IMR-90 (cell line): Measurements from ENCODE around the gene CCDC30. TPM values are rescaled to one million over a fixed set of nuclear protein-coding genes. Genes with fewer than 3 reads are reported as not detected.

ENCODE experiments used
- ATAC-seq: fragments of 200-7000 bp; cut with Tn5 transposase; 2 replicates; pipeline ENCODE4 v1.9.1; 2020; ENCODE audit warnings: low read depth, mild to moderate bottlenecking, moderate library complexity
- BruUV-seq: library from RNA; stranded (reverse); fragments of 400-500 nt; replicated peaks from 2 replicates; lab custom pipeline; 2021; lab: Mats Ljungman, UMichigan
- CTCF ChIA-PET: fragments of 300-600 bp; formaldehyde crosslinking; extraction: SDS; loops from one replicate; lab custom pipeline; 2021; ENCODE audit warnings: antibody characterized with exemption; lab: Yijun Ruan, JAX
- POLR2A ChIA-PET: fragments of 300-600 bp; sonication (Branson Sonifier 250); formaldehyde crosslinking; loops from one replicate; lab custom pipeline; 2022; ENCODE audit warnings: antibody characterized with exemption; ENCODE audit not compliant: unreplicated experiment; lab: Charles Lee
- DNase-seq: peaks from one replicate; pipeline ENCODE4 v3.0.0; 2013
- H2AFZ ChIP-seq: replicated peaks from 2 replicates; pipeline ENCODE3; 2013; ENCODE audit warnings: low read length, mild to moderate bottlenecking; ENCODE audit not compliant: poor library complexity
- H2AK5ac ChIP-seq: 2 replicates; pipeline ENCODE4 v1.6.1; 2013; ENCODE audit warnings: low read depth, low read length, inconsistent platforms
- H2AK9ac ChIP-seq: replicated peaks from 2 replicates; pipeline ENCODE3; 2013; ENCODE audit warnings: mild to moderate bottlenecking, low read depth, low read length, moderate library complexity; ENCODE audit not compliant: poor library complexity
- H2BK120ac ChIP-seq: 2 replicates; pipeline ENCODE4 v1.6.1; 2013; ENCODE audit warnings: low read depth, low read length, inconsistent platforms
- H2BK15ac ChIP-seq: 3 replicates; pipeline ENCODE4 v1.6.1; 2013; ENCODE audit warnings: low read depth, low read length, inconsistent platforms
- H2BK20ac ChIP-seq: 2 replicates; pipeline ENCODE4 v1.6.1; 2013; ENCODE audit warnings: low read depth, mild to moderate bottlenecking, inconsistent platforms, low read length, moderate library complexity
- H2BK5ac ChIP-seq: 2 replicates; pipeline ENCODE4 v1.6.1; 2013; ENCODE audit warnings: mild to moderate bottlenecking, low read depth, low read length, inconsistent platforms; ENCODE audit not compliant: poor library complexity, severe bottlenecking
- H3K14ac ChIP-seq: replicated peaks from 2 replicates; pipeline ENCODE4 v1.6.1; 2013; ENCODE audit warnings: low read depth, low read length, inconsistent platforms
- H3K18ac ChIP-seq: 2 replicates; pipeline ENCODE4 v1.6.1; 2013; ENCODE audit warnings: low read depth, low read length, control low read depth
- H3K23ac ChIP-seq: 2 replicates; pipeline ENCODE4 v1.6.1; 2013; ENCODE audit warnings: low read depth, low read length, inconsistent platforms
- H3K27ac ChIP-seq: 2 replicates; pipeline ENCODE4 v1.5.1; 2013; ENCODE audit warnings: mild to moderate bottlenecking, control low read depth, low read length; ENCODE audit not compliant: insufficient read depth
- H3K27me3 ChIP-seq: 2 replicates; pipeline ENCODE4 v1.6.1; 2013; ENCODE audit warnings: low read length; ENCODE audit not compliant: control insufficient read depth, insufficient read depth
- H3K36me3 ChIP-seq: 2 replicates; pipeline ENCODE4 v1.6.1; 2013; ENCODE audit warnings: low read length, mixed read lengths; ENCODE audit not compliant: control insufficient read depth, insufficient read depth
- H3K4ac ChIP-seq: 2 replicates; pipeline ENCODE4 v1.6.1; 2013; ENCODE audit warnings: low read depth, low read length, inconsistent platforms
- H3K4me1 ChIP-seq: 2 replicates; pipeline ENCODE4 v1.6.1; 2013; ENCODE audit warnings: low read length, mixed read lengths; ENCODE audit not compliant: control insufficient read depth, insufficient read depth
- H3K4me2 ChIP-seq: 2 replicates; pipeline ENCODE4 v1.6.1; 2013; ENCODE audit warnings: low read depth, mild to moderate bottlenecking, control low read depth, low read length, moderate library complexity
- H3K4me3 ChIP-seq: 2 replicates; pipeline ENCODE4 v1.5.1; 2013; ENCODE audit warnings: low read depth, mild to moderate bottlenecking, control low read depth, low read length, moderate library complexity; ENCODE audit not compliant: insufficient read depth
- H3K56ac ChIP-seq: 2 replicates; pipeline ENCODE4 v1.6.1; 2013; ENCODE audit warnings: low read length, inconsistent platforms; ENCODE audit not compliant: insufficient read depth; ENCODE audit errors: extremely low read depth
- H3K79me1 ChIP-seq, 2 experiments: 2 replicates each; pipeline ENCODE4 v1.6.1; 2013; ENCODE audit warnings: low read length in 2 of 2, inconsistent platforms in 1 of 2, low read depth in 1 of 2
- H3K9ac ChIP-seq: 2 replicates; pipeline ENCODE4 v1.6.1; 2013; ENCODE audit warnings: low read depth, low read length, control low read depth
- H3K9me1 ChIP-seq: 2 replicates; pipeline ENCODE4 v1.6.1; 2013; ENCODE audit warnings: low read length, inconsistent platforms; ENCODE audit not compliant: insufficient read depth
- H3K9me3 ChIP-seq: 2 replicates; pipeline ENCODE4 v1.6.1; 2013; ENCODE audit warnings: low read length; ENCODE audit not compliant: control insufficient read depth, insufficient read depth
- H4K20me1 ChIP-seq: 2 replicates; pipeline ENCODE4 v1.6.1; 2013; ENCODE audit warnings: low read length, inconsistent platforms; ENCODE audit not compliant: insufficient read depth
- H4K5ac ChIP-seq: 2 replicates; pipeline ENCODE4 v1.6.1; 2013; ENCODE audit warnings: mild to moderate bottlenecking, low read depth, low read length, control low read depth
- H4K8ac ChIP-seq, 2 experiments: 2 replicates each; pipeline ENCODE4 v1.6.1; 2013; ENCODE audit warnings: low read depth in 2 of 2, low read length in 2 of 2, control low read depth in 1 of 2, inconsistent platforms in 1 of 2
- H4K91ac ChIP-seq: 2 replicates; pipeline ENCODE4 v1.6.1; 2013; ENCODE audit warnings: low read depth, low read length, inconsistent platforms; ENCODE audit not compliant: insufficient read depth
- NFE2L2 ChIP-seq: fragments of 150-350 bp; IDR thresholded peaks from 2 replicates; pipeline ENCODE4 v1.6.1; 2016; ENCODE audit warnings: low read depth, mild to moderate bottlenecking, low read length
- RAD21 ChIP-seq: IDR thresholded peaks from 2 replicates; pipeline ENCODE4 v1.6.1; 2012; ENCODE audit warnings: low read length, improper control_type of control experiment
- RFX5 ChIP-seq: IDR thresholded peaks from 2 replicates; pipeline ENCODE4 v1.8.0; 2012; ENCODE audit warnings: low read depth, mild to moderate bottlenecking, low read length, moderate library complexity
- WGBS, 2 experiments: methylation state at CpG; one replicate each; pipeline versions ENCODE4 v1.1.5 to v1.1.7; 2013; ENCODE audit warnings: missing lambda C conversion rate in 2 of 2; ENCODE audit not compliant: insufficient read length in 1 of 2; ENCODE audit errors: extremely low coverage in 2 of 2; 5-methylcytosine and 5-hydroxymethylcytosine counted together
- dilution Hi-C: fragments of 300-500 bp; cut with HindIII; formaldehyde crosslinking; loops from one replicate; pipeline ENCODE4 v1.14.3; 2018; ENCODE audit warnings: low sequenced_read_pairs; ENCODE audit not compliant: unreplicated experiment
- in situ Hi-C: fragments of 300-500 bp; cut with MboI; formaldehyde crosslinking; loops from 3 replicates; pipeline ENCODE4 v1.14.3; 2019; ENCODE audit warnings: low sequenced_read_pairs, inconsistent platforms, mixed read lengths
- intact Hi-C: fragments of 100-400 bp; cut with micrococcal nuclease; formaldehyde crosslinking; loops from 2 replicates; pipeline ENCODE4 v1.10.0; 2022
- polyA plus RNA-seq, 3 experiments: library from polyadenylated mRNA; depleted of rRNA; stranded (reverse); fragments of >200 nt; gene quantifications; 2 replicates each; pipeline ENCODE4 v1.2.3, GENCODE V29; 2012; ENCODE audit warnings: low replicate concordance in 1 of 3
- total RNA-seq: library from RNA; depleted of rRNA; stranded (reverse); fragments of >200 nt; gene quantifications from 2 replicates; pipeline ENCODE4 v1.2.3, GENCODE V29; 2012
- TF ChIP-seq, protein P1 (sequence below): fragments of 150-350 bp; IDR thresholded peaks from 2 replicates; pipeline ENCODE4 v1.6.1; 2017; ENCODE audit warnings: mild to moderate bottlenecking, antibody characterized with exemption, low read length, low read depth
- TF ChIP-seq, protein P2 (sequence below): fragments of 150-350 bp; IDR thresholded peaks from 2 replicates; pipeline ENCODE4 v1.6.1; 2016; ENCODE audit warnings: low read depth, mild to moderate bottlenecking, low read length, moderate library complexity, borderline replicate concordance
- TF ChIP-seq, protein P3 (sequence below): conservative IDR thresholded peaks from 2 replicates; pipeline ENCODE4 v1.5.1; 2012; ENCODE audit warnings: mild to moderate bottlenecking, low read depth, low read length, improper control_type of control experiment

The CCDC30 gene
- total and polyA plus RNA-seq, 2 of the 4 experiments (the other 2 are of a cell fraction): 0.14 to 0.18 TPM

DNA sequence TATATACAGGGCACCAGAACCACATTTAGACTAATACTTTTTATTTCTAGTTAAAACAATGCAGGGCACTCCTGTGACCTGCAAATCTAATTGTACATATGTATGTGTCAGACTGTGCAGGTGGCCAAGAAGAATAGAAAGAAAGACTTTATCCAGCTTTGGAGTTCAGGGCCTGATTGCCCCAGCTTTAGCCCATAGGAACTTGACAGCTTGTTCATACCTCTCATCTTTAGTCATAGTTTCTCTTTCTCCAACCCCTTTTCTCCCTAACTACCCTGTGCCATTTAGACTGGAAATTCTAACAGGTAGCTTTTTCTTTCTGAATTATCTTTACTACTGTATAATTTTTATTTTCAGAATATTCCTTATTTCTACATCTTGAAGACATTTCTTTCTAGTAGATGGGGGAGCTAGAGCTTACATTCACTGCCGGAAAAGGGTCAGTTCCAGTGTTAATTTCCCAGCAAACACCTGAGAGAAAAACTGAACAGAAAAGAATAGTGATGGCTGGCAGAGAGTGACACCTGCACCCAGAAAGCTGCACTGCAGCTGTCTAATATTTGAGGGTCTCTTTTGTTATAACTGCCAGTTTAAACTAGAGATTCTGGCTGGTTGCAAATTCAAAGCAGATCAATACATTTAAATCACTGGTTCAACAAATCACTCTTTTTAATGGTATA, 227.5 kb downstream of the CCDC30 start:
- no peak overlapping the region for H2BK120ac ChIP-seq
- H2AK9ac ChIP-seq: no peak overlapping the region
- no peak overlapping the region for H3K4me3 ChIP-seq
- no peak overlapping the region for H3K14ac ChIP-seq
- ChIA-PET CTCF (interaction anchor here (0.9 to 1.5 kb wide), 3 partner anchors 10 to 206 kb away, joined by 3 to 4 read pairs (median 3); no protein-coding TSS in a partner anchor), POLR2A (no interaction called here)
- TF ChIP-seq, protein P1, sequence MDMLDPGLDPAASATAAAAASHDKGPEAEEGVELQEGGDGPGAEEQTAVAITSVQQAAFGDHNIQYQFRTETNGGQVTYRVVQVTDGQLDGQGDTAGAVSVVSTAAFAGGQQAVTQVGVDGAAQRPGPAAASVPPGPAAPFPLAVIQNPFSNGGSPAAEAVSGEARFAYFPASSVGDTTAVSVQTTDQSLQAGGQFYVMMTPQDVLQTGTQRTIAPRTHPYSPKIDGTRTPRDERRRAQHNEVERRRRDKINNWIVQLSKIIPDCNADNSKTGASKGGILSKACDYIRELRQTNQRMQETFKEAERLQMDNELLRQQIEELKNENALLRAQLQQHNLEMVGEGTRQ: no peak
- TF ChIP-seq, protein P2, sequence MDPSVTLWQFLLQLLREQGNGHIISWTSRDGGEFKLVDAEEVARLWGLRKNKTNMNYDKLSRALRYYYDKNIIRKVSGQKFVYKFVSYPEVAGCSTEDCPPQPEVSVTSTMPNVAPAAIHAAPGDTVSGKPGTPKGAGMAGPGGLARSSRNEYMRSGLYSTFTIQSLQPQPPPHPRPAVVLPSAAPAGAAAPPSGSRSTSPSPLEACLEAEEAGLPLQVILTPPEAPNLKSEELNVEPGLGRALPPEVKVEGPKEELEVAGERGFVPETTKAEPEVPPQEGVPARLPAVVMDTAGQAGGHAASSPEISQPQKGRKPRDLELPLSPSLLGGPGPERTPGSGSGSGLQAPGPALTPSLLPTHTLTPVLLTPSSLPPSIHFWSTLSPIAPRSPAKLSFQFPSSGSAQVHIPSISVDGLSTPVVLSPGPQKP: no peak
- TF ChIP-seq RFX5 (no peak), NFE2L2 (no peak), RAD21 (no peak)
- TF ChIP-seq, protein P3, sequence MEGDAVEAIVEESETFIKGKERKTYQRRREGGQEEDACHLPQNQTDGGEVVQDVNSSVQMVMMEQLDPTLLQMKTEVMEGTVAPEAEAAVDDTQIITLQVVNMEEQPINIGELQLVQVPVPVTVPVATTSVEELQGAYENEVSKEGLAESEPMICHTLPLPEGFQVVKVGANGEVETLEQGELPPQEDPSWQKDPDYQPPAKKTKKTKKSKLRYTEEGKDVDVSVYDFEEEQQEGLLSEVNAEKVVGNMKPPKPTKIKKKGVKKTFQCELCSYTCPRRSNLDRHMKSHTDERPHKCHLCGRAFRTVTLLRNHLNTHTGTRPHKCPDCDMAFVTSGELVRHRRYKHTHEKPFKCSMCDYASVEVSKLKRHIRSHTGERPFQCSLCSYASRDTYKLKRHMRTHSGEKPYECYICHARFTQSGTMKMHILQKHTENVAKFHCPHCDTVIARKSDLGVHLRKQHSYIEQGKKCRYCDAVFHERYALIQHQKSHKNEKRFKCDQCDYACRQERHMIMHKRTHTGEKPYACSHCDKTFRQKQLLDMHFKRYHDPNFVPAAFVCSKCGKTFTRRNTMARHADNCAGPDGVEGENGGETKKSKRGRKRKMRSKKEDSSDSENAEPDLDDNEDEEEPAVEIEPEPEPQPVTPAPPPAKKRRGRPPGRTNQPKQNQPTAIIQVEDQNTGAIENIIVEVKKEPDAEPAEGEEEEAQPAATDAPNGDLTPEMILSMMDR: 0 out of 2 replicates have a peak, but pooled peaks have one; percentile 14
- H4K5ac ChIP-seq: no peak overlapping the region
- H2BK5ac ChIP-seq: no peak overlapping the region
- H2BK20ac ChIP-seq: no peak overlapping the region
- H4K91ac ChIP-seq: no peak overlapping the region
- H3K27me3 ChIP-seq: no peaks in the 10 kb centered on the region
- no peak overlapping the region for H2AFZ ChIP-seq
- no peak overlapping the region for H4K8ac ChIP-seq
- H3K4ac ChIP-seq: no peak overlapping the region
- DNase-seq: peak; percentile 14
- peaks cover 15% of the 10 kb centered on the region for H3K9me1 ChIP-seq
- no peak overlapping the region for H3K56ac ChIP-seq
- in situ Hi-C loops: no loop called here
- no peak overlapping the region for H3K27ac ChIP-seq
- H3K9ac ChIP-seq: no peak overlapping the region
- peaks cover 10% of the 10 kb centered on the region for H3K36me3 ChIP-seq
- dilution Hi-C loops: no loop called here
- peaks cover 7 to 26% of the 10 kb centered on the region in 2 experiments for H3K79me1 ChIP-seq
- peaks cover 20% of the 10 kb centered on the region for H3K4me1 ChIP-seq
- H3K18ac ChIP-seq: no peak overlapping the region
- no peak overlapping the region for H2AK5ac ChIP-seq
- H4K20me1 ChIP-seq: peaks cover 90% of the 10 kb centered on the region
- intact Hi-C loops: no loop called here
- BruUV-seq: no TSS peak
- 0 out of 2 replicates have a peak overlapping the region, but pooled peaks have one; percentile 28 for H3K4me2 ChIP-seq
- peak; percentile 46; the same call in 1 of the 2 replicates for ATAC-seq
- no CpG with 5 or more reads among the region's 1 CpG for WGBS, 2 experiments
- H3K9me3 ChIP-seq: no peaks in the 10 kb centered on the region
- H2BK15ac ChIP-seq: no peak overlapping the region
- H3K23ac ChIP-seq: no peak overlapping the region
